Measurements from ENCODE around the gene RPAP2.
A peak's percentile ranks its signal among the peaks of the same experiment; 100 is the strongest.
"Not testable (repeated sequence)": the region's sequence is repeated elsewhere in the genome, so short reads cannot be mapped to it uniquely, and the experiment has no call there.

RPAP2 gene

DNA sequence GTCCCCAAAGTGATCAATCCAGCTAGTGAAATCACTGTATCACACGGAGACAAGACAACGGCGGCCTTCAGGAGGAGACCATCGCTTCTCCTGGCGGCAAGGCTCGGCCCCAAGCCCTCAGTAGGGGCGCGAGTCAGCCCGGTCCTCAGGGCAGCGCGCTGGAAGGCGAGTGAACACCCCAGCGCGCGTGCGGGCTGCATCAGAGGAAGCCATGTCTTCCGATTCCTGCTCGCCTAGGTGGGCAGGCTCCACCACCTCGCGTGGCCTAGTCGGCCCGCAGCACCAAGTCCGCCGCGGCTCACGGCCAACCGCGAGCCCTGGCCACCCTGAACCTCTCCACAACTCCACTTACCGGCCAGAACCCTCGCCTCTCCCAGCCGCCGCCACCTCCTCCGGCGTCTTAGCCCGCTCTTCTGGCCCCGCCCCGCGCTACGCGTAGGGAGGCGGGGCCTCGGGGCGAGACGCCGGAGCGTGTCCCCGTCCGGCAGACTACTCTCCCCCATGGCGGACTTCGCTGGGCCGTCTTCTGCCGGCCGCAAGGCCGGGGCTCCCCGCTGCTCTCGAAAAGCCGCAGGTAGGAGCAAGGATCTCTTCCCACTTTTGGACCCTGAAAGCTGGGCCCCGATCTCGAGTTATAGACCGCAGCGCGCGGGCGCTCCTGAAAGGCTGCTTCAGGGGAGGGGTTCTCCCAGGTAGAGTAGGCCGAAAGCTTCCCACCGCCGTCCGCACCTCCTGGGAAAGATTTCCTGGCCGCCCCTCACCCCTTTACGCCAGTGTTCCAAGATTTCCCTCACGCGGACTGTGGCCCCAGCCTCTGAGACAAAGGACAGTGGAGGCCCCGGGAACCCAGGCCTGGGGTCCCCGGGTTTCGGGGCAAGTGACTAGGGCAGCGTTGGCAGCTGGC lies at the start of gene RPAP2, which contains the start of gene GLMN:
RPAP2 (plus strand) TSS at position 487 of the 904 bp plus-strand sequence; CDS start at position 502, 15 bp downstream.
GLMN (minus strand) TSS at position 415 of the 904 bp plus-strand sequence. CDS start 988 bp downstream, outside the sequence.
- DNase-seq, result peak; percentile 74

DNA sequence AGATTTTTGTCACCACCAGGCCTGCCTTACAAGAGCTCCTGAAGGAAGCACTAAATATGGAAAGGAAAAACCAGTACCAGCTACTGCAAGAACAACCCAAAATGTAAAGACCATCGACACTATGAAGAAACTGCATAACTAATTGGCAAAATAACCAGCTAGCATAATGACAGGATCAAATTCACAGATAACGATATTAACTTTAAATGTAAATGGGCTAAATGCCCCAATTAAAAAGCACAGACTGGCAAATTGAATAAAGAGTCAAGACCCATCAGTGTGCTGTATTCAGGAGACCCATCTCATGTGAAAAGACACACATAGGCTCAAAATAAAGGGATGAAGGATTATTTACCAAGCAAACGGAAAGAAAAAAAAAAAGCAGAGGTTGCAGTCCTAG lies 44.1 kb upstream of the RPAP2 start:
- not testable (repeated sequence) for DNase-seq

DNA sequence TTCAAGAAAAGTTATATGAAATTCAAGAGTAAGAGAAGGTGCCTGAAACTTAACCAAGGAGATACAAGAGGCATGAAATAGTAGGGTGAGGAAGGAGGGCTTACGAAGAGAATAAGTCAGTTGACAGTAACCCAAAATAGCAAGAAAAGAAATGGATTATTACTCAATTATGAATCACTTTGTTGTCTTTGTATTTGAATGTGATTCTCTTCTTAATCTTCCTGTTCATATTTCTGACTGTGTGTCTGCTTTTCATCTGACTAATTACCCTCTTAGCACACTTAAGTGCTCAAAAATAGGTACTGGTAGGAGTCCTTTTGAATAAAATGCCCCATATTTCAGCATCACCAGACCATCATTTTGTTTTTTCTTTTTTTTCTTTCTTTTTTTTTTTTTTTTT lies 39.5 kb upstream of the RPAP2 start:
- DNase-seq, result no peak

DNA sequence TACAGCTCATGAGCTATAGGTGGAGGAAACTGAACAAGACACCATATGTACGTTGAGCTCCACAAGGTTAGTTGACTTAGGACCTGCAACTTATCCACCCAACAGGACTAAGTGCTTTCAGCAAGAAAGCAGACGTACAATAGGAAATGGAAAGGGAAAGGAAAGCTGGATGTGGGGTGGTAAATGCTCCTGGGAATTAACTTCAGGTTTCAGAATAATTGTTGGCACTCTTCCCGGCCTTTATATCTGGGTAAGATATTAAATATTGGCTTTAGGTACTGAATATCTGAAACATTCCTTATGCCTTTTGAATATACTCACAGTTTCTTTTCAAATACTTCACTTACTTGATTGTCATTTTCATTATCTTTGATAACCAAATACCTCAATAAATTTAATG lies 36.3 kb upstream of the RPAP2 start:
- DNase-seq, result no peak

DNA sequence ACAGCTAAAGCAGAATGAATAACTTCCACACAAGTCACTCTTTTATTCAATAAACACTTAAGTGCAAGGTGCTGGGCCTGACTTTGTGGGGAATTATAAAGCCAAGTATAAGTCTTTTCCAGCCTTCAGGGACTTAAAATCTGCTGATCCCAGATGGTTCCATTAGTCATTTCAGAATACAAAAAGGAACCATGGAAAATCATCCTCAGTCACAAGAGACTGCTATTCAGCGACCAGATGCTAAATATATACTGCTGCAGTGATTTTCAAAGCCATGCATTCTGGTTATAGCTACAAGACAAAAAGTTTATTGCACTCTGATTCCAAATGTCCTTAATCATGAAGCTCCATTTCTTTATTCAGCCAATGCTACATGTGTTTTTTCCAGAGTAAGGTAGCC lies 25.8 kb upstream of the RPAP2 start:
- no peak for DNase-seq

DNA sequence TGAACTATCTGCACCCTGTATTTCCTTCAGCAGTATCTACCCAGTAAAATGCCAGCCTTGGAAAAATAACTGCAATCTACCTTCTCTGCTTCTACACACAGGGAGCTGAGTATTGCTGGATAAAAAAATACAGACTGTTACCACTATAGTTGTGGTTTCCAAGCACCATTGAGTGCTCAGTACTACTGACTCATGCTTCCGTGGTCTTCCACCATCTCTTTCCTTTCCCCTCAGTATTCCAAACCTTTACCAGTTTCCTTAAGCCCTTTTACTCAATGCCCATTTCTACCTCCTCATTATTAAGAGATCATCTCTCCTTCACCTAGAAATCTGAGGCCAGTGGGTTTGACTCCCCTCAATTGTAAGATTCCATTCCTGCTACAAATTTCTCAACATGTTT lies 23.9 kb upstream of the RPAP2 start:
- no peak for DNase-seq

DNA sequence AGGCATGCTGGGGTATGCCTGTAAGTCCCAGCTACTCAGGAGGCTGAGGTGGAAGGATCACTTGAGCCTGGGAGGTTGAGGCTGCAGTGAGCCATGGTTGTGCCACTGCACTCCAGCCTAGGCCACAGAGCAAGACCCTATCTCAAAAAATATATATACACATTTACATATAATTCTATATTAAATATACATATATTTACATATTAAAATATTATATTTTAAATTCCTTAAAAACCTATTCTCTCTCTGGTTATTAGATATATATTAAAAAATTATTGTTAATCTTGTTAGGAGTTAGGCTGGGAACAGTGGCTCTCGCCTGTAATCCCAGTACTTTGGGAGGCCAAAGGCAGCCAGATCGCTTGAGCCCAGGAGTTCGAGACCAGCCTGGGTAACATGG lies 22.8 kb upstream of the RPAP2 start:
- no peak for DNase-seq

DNA sequence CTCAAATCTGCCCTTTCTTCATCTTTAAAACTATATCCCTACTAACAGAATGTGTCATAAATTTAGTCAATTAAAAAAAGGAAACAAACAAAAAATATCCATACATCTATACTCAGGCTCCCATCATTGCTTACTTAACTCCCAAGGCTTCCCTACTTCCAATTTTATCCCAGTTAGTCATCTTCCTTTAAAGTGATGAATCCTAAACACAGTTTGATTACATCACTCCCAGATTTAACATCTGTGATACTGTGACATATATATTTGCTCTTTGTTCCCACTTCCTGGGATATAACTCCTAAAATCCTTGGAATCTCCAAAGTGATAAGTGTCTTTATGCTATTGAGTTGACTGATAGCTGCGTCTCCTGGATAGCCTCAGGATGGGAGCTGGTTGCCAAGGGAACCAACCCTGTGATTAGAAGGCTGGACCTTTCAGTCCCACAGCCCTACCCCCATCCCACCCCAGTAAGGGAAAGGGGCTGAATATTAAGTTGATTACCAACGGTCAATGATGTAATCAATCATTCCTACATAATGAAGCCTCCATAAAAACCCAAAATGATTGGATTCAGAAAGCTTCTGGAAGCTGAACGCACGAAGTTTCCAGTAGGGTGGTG lies 21.6 kb upstream of the RPAP2 start:
- DNase-seq, result no peak

DNA sequence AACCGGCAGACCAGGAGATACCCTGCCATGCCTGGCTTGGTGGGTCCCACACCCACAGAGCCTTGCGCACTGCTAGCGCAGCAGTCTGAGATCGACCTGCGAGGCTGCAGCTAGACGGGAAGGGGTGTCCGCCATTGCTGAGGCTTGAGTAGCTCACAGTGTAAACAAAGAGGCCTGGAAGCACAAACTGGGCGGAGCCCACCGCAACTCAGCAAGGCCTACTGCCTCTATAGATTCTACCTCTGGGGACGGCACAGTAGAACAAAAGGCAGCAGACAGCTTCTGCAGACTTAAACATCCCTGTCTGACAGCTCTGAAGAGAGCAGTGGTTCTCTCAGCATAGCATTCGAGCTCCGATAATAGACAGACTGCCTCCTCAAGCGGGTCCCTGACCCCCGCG lies 19.1 kb upstream of the RPAP2 start:
- not testable (repeated sequence) for DNase-seq

DNA sequence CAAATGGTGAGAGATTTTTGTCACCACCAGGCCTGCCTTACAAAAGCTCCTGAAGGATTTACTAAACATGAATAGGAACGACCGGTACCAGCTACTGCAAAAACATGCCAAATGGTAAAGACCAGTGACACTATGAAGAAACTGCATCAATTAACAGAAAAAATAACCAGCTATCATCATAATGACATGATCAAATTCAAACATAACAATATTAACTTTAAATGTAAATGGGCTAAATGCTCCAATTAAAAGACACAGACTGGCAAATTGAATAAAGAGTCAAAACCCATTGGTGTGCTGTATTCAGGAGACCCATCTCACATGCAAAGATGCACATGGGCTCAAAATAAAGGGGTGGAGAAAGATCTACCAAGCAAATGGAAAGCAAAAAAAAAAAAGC lies 17.4 kb upstream of the RPAP2 start:
- not testable (repeated sequence) for DNase-seq

DNA sequence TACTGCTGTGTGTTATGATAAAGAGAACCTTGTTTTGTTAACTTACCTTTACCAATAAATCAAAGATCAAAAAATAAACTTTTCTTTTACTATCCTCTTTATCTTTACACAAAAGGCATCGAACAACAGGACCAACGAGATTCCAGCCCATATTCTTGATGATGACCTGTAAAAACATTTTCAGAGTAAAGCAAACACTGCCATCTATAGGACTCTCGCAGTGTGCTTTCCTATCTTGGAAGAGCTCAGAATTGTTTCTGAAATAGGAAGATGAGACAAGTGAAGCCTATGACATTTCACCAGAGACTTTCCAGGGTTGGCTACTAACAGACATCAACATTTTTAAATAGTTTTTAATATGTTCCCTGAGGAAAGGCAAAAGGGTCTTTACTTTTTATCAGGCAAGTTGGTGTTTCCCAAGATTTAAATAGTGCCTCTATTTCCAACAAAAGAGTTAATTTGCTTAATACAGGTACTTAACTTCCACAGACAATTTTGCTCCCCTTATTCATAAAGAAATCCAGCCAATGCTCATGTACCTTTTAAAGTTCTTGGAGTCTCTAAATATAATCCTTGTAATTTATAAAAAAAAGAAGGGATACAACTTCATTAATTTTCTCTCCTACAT lies 7.4 kb upstream of the RPAP2 start:
- DNase-seq, result no peak

DNA sequence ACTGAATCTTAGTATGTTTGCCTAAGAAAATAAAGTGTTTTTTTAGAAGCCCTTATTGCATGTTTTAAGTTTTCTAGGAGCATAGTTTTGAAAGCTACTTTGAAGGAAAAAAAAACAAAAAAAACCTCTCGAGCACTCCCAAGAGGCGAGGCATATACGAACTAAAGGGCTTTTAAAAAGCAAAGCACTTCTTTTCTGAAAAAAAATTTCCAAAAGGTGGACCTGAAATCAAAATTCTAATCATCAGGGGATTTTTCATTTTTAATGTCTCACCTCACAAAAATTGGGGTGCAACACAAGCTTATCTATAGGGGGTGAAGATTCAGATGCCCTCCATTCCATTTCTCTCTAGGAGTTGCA lies 666 bp upstream of the RPAP2 start:
- DNase-seq, result no peak

DNA sequence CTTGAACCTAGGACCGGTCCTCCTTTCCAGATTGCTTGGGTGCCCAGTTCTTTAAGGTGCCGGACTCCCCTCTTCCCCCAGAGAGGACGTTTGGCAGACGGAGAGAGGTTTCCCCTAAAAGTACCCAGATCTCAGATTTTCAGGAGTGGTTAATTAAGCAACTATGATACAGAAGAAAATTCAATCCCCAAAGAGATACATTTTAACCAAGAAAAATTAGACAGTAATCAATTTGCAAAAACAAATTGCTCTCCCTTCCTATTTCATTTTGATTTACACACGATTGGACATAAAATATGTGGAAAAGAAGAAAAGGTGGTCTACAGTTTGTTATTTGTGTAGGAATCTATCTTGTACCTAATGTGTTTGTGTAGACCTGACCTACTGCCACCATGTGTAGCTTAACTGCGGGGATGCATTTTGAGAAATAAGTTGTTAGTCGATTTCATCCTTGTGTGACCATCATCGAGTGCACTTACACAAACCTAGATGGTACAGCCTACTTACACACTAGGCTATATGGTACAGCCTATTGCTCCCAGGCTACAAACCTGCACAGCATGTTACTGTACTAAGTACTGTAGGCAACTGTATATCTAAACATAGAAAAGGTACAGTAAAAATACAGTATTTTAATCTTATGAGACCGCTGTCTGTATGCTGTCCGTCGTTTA lies 755 bp downstream of the RPAP2 start:
- no peak for DNase-seq

DNA sequence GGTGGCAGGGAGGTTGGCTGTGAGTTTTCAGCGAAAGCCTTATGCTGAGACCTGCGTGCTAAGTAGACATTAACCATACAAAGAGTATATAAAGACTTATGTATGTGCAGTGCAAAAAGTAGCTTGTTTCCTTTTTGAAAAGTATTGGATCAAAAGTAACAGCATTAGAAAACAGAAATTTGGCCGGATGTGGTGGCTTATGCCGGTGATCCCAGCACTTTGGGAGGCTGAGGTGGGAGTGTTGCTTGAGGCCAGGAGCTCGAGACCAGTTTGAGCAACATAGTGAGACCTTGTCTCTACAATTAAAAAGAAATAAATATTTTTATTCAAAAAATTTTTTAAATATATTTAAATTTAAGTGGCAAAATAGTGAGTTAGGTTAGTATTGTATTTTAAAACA lies 2.2 kb downstream of the RPAP2 start:
- no peak for DNase-seq

DNA sequence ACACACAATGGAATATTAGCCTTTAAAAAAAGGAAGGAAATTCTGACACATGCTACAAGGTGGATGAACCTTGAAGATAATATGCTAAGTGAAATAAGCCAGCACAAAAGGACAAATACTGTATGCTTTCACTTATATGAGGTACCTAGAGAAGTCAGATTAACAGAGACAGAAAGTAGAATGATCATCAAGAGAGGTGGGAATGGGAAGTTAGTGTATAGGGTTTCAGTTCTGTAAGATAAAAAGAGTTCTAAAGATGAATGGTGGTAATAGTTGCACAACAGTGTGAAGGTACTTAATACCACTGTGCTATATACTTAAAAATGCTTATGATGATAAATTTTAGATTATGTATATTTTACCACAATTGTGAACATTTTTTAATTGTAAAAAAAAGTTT lies 7.2 kb downstream of the RPAP2 start:
- no peak for DNase-seq

DNA sequence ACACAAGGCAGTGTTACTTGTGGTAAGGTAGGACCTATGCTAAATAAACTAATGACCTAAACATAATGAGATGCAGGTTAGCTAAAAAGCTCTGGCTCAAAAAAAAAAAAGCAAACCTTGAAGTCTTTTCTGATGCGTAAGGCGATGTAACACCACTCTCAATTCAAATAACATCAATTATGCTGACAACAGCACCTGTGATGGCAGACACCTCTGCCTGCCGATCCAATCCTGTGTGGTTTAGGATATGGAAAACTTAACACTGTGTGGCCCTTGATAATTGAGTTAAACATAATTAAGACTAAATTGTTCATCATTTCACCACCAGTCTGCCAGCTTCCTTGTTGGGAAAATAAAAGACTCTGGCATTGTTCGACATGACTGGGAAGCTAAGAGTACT lies 9.1 kb downstream of the RPAP2 start:
- no peak for DNase-seq

DNA sequence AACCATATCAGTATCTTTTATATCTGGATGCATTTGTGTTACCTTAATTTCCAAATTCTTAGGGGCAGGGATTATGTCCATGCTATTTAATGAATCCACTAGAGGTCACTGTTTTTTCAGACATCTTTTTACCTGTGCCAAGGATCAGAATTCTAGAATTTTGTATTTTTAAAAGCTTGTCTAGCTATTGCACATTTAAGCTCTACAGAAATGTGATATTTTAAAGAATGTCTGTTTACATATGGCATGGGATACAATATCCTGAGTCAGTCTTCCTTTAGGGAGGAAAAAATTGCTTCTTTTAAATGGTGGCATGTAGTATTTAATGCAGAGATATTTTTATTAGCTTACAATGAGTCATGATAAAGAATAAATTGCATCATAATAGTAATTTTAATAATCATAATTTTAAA lies 11.3 kb downstream of the RPAP2 start:
- DNase-seq, result peak; percentile 48

DNA sequence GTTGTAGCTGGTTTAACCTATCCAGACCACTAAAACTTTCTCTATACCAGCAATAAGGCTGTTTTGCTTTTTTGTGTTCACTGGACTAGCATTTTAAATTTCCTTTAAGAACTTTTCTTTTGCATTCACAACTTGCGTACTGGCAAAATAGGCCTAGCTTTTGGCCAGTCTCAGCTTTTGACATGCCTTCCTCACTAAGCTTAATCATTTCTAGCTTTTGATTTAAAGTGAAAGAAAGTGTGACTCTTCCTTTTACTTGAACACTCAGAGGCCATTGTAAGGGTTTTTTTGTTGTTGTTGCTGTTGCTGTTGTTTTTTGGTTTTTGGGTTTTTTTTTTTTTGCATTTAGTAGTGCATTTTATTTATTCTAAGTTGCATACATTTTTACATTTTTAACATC lies 15.2 kb downstream of the RPAP2 start:
- no peak for DNase-seq

DNA sequence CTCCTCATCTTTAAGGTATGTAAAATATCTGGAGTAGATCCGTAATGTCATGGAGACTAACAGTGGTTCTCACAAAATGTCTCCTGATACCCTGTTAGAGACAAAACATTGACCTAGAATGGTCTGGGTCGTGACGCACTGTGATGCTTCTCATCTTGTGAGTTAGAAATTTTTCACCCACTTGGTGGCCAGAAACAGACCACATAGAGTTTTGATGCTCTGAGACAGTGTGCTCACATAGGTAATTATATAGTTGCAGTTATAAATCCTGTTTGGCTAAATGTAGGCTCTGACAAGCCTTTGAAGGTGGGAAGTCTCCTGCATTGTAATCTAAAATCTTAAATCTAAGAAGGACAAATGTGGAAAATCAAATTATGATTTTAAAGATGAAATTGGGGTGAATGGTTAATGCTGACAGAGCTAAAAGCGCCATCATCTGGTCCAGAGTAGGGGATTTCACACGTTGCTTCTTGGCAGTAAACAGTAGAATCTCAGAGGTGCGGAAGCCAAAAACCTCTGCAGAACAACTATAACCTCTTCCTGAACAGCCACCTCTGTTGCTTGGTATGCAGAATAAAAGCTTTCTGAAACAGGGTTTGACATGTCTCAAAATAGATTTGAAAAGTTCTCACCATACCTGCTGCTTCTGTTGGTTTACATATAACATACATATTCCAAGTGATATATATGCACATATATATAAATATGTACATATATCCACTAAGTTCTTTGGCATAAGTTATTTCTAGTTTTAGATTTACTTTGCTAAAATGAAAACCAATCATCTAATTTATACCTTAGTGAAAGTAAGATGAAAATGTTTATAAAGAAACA lies 17.1 kb downstream of the RPAP2 start:
- DNase-seq, result no peak

DNA sequence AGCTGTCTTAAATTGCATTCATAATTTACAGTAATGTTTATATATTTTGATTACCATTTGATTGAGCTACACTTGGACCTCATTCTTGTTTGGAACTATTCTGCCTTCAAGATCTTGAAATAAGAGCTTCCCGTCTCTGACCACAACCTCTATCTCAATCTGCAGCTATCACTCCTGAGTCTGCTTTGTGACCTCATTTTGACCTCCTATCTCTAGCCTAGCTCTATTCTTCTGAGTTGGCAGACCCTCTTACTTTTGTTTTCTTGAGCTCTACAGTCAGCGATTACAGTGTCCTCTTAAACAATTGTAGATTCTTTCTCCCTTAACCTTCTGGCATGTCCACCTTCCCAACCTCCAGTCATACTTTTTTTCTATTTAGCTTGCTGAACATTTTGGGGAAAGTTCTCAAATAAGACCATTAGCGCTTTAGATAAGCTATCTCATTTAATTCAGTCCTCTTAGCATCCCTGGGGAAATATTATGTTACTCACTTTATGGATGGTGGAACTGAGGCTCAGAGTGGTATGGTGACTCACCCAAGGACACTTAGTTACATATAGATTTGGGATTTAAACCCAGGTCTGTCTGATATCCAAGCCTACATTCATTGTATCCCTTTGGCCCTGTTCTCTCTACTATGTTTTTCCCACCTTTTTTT lies 19.1 kb downstream of the RPAP2 start:
- DNase-seq, result no peak

DNA sequence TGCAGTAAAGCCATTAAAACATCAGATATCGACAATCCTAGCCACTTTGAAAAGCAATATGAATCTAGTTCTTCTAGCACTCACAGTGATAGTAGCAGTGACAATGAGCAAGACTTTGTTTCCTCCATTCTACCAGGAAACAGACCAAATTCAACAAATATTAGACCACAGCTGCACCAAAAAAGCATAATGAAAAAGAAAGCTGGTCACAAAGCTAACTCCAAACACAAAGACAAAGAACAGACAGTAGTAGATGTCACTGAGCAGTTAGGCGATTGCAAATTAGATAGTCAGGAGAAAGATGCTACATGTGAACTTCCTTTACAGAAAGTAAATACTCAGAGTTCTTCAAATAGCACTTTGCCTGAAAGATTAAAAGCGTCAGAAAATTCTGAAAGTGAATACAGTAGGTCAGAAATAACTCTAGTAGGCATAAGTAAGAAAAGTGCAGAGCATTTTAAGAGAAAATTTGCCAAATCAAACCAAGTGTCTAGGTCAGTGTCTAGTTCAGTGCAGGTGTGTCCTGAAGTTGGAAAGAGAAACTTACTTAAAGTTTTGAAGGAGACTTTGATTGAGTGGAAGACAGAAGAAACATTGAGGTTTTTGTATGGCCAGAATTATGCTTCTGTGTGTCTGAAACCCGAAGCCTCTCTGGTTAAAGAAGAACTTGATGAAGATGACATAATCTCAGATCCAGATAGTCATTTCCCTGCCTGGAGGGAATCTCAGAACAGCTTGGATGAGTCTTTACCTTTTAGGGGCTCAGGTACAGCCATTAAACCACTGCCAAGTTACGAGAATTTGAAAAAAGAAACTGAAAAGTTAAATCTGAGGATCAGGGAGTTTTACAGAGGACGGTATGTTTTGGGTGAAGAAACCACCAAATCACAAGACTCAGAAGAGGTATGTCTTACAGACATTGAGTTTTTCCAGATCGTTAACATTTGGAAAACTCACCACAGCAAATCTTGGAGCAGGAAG lies 24.9 kb downstream of the RPAP2 start:
- DNase-seq, result no peak

Measured in NCI-H2029 treated with DMSO at 0.1 percent for 48 hours (cell line).